Measurements from ENCODE around the gene ENO4.

Gene ENO4

GRCh38 chr10:116848032-116848943 lies 1.0 kb upstream of the ENO4 start:
- no peak for TF ChIP-seq CTCF (IDR thresholded peaks at IDR 0.05; ENCODE audit: low read depth, low read length)
- H3K4me3 ChIP-seq (ENCODE audit: low read depth, low read length) = peak overlapping the region; percentile 62
- DNase-seq (ENCODE audit: low read depth, low spot score) = peak; percentile 39
- in situ Hi-C loops (cut with HindIII; ENCODE audit: low sequenced_read_pairs) = no loop called here

GRCh38 chr10:116848944-116849247 lies 403 bp upstream of the ENO4 start:
- peak overlapping the region; percentile 62 for H3K4me3 ChIP-seq (ENCODE audit: low read depth, low read length)
- no peak for DNase-seq (ENCODE audit: low read depth, low spot score)
- no peak for TF ChIP-seq CTCF (IDR thresholded peaks at IDR 0.05; ENCODE audit: low read depth, low read length)
- in situ Hi-C loops (cut with HindIII; ENCODE audit: low sequenced_read_pairs) = no loop called here

- in situ Hi-C loops (cut with HindIII; ENCODE audit: low sequenced_read_pairs) = no loop called here
- no peak for DNase-seq (ENCODE audit: low read depth, low spot score)
- peak overlapping the region; percentile 62 for H3K4me3 ChIP-seq (ENCODE audit: low read depth, low read length)
- TF ChIP-seq CTCF (IDR thresholded peaks at IDR 0.05; ENCODE audit: low read depth, low read length) = no peak
These were observed 836 bp downstream of the ENO4 start for GRCh38 chr10:116850058-116850611.

GRCh38 chr10:116852246-116852645 lies 2.9 kb downstream of the ENO4 start:
- H3K4me3 ChIP-seq (ENCODE audit: low read depth, low read length) = no peak overlapping the region
- TF ChIP-seq CTCF (IDR thresholded peaks at IDR 0.05; ENCODE audit: low read depth, low read length) = no peak
- in situ Hi-C loops (cut with HindIII; ENCODE audit: low sequenced_read_pairs) = no loop called here
- DNase-seq (ENCODE audit: low read depth, low spot score) = no peak

- no peak overlapping the region for H3K4me3 ChIP-seq (ENCODE audit: low read depth, low read length)
- in situ Hi-C loops (cut with HindIII; ENCODE audit: low sequenced_read_pairs) = no loop called here
- no peak for DNase-seq (ENCODE audit: low read depth, low spot score)
- TF ChIP-seq CTCF (IDR thresholded peaks at IDR 0.05; ENCODE audit: low read depth, low read length) = no peak
These were observed 4.0 kb downstream of the ENO4 start for GRCh38 chr10:116853287-116853686.

GRCh38 chr10:116853701-116854100 lies 4.4 kb downstream of the ENO4 start:
- no peak for DNase-seq (ENCODE audit: low read depth, low spot score)
- H3K4me3 ChIP-seq (ENCODE audit: low read depth, low read length) = no peak overlapping the region
- in situ Hi-C loops (cut with HindIII; ENCODE audit: low sequenced_read_pairs) = no loop called here
- TF ChIP-seq CTCF (IDR thresholded peaks at IDR 0.05; ENCODE audit: low read depth, low read length) = no peak

Measured in astrocyte of the spinal cord (primary cell).